ENCODE measurements around the gene ZMPSTE24.

ZMPSTE24 gene

DNA sequence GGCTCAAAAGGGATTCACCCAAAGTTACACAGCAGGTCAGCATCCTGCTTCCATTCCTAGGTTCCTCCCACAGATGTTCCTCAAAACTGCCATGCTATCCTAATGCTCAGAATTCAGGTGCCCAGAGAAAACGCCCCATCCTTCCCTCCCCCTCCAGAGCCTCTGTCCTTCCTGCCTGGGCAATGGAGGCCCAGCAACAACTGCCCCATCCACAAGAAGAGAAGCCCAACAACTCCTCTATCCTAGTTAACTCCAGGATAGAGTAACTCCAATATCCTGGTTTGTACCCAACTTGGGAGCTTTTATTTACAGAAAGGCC lies 42.2 kb downstream of the ZMPSTE24 start:
- H3K4me2 ChIP-seq (ENCODE audit: low read length): no peak overlapping the region

DNA sequence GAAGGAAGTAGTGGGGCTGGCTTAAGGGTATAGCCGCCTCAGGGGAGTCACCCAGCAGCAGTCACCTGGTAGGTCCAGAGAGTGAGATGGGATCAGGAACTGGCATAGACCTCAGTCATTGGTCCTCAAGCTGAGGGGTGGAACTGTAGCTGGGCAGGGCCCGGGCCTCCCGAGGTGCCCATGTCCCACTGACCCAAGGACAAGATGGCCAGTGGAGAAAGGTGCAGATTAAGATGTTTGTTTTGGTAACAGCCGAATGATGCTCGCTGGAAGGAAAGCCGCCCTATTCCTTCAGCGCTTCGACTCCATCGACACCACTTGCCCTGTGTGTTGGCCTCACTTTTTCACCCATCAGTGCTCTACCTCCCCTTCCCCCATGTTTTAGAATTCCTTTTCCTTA lies 42.6 kb downstream of the ZMPSTE24 start:
- H3K36me3 ChIP-seq (ENCODE audit: control insufficient read depth in 1 of 2, insufficient read depth in 2 of 2, low read length in 2 of 2): no peaks in the 10 kb centered on the region
- H3K27ac ChIP-seq (ENCODE audit: low read depth, low read length): no peak overlapping the region
- no peak overlapping the region for H4K91ac ChIP-seq (ENCODE audit: low read depth, low read length)
- DNase-seq: no peak
- no peak overlapping the region for H2BK120ac ChIP-seq (ENCODE audit: insufficient read depth, low read length, poor library complexity)
- H2AK5ac ChIP-seq (ENCODE audit: low read length): no peak overlapping the region
- no peak overlapping the region for H3K18ac ChIP-seq (ENCODE audit: low read length)
- peaks cover 10 to 11% of the 10 kb centered on the region in 2 experiments for H3K4me1 ChIP-seq (ENCODE audit: control insufficient read depth in 1 of 2, insufficient read depth in 2 of 2, low read length in 2 of 2)
- no peak overlapping the region for H3K23ac ChIP-seq (ENCODE audit: low read length)
- H3K27me3 ChIP-seq (ENCODE audit: insufficient read depth, low read length): no peaks in the 10 kb centered on the region
- peaks cover 8% of the 10 kb centered on the region for H3K79me1 ChIP-seq (ENCODE audit: low read length)
- WGBS (ENCODE audit: extremely low coverage, insufficient coverage, insufficient read length): no CpG with 5 or more reads among the region's 9 CpGs
- no peak overlapping the region for H4K8ac ChIP-seq (ENCODE audit: low read depth, low read length)
- H3K14ac ChIP-seq (ENCODE audit: low read length): no peak overlapping the region
- no peak overlapping the region for H2BK5ac ChIP-seq (ENCODE audit: low read depth, low read length, poor library complexity)
- H3K4me3 ChIP-seq (ENCODE audit: low read depth, low read length): no peak overlapping the region
- H3K4me2 ChIP-seq (ENCODE audit: low read length): no peak overlapping the region
- peaks cover 3% of the 10 kb centered on the region for H3K79me2 ChIP-seq (ENCODE audit: control insufficient read depth, insufficient read depth, low read length, poor library complexity)
- H3K9ac ChIP-seq (ENCODE audit: low read length): no peak overlapping the region
- no peak overlapping the region for H2BK12ac ChIP-seq (ENCODE audit: low read length)
- no peak overlapping the region for H4K12ac ChIP-seq (ENCODE audit: low read depth, low read length)
- no peak overlapping the region for H2AFZ ChIP-seq (ENCODE audit: insufficient read depth, low read length, poor library complexity)
- H3K4ac ChIP-seq (ENCODE audit: low read depth, low read length): no peak overlapping the region
- H3K9me3 ChIP-seq (ENCODE audit: insufficient read depth, low read depth, low read length): no peaks in the 10 kb centered on the region

More for the DNA sequence above, 42.2 kb downstream of the ZMPSTE24 start:
- Histone ChIP-seq H3K4me3 (ENCODE audit: low read depth, low read length) (no peak overlapping the region), H3K23ac (ENCODE audit: low read length) (no peak overlapping the region), H2AK5ac (ENCODE audit: low read length) (no peak overlapping the region), H4K12ac (ENCODE audit: low read depth, low read length) (no peak overlapping the region), H3K18ac (ENCODE audit: low read length) (no peak overlapping the region), H2BK12ac (ENCODE audit: low read length) (no peak overlapping the region), H3K27me3 (ENCODE audit: insufficient read depth, low read length) (no peaks in the 10 kb centered on the region), H3K4me1 (ENCODE audit: control insufficient read depth in 1 of 2, insufficient read depth in 2 of 2, low read length in 2 of 2) (peaks cover 7% of the 10 kb centered on the region in 2 experiments), H3K27ac (ENCODE audit: low read depth, low read length) (no peak overlapping the region), H3K9ac (ENCODE audit: low read length) (no peak overlapping the region), H2BK5ac (ENCODE audit: low read depth, low read length, poor library complexity) (no peak overlapping the region), H3K79me1 (ENCODE audit: low read length) (peaks cover 6% of the 10 kb centered on the region), H3K14ac (ENCODE audit: low read length) (no peak overlapping the region), H2BK120ac (ENCODE audit: insufficient read depth, low read length, poor library complexity) (no peak overlapping the region), H3K9me3 (ENCODE audit: insufficient read depth, low read depth, low read length) (no peaks in the 10 kb centered on the region), H2AFZ (ENCODE audit: insufficient read depth, low read length, poor library complexity) (no peak overlapping the region), H4K8ac (ENCODE audit: low read depth, low read length) (no peak overlapping the region), H3K36me3 (ENCODE audit: control insufficient read depth in 1 of 2, insufficient read depth in 2 of 2, low read length in 2 of 2) (no peaks in the 10 kb centered on the region), H3K4ac (ENCODE audit: low read depth, low read length) (no peak overlapping the region), H3K79me2 (ENCODE audit: control insufficient read depth, insufficient read depth, low read length, poor library complexity) (no peaks in the 10 kb centered on the region), H4K91ac (ENCODE audit: low read depth, low read length) (no peak overlapping the region)
- DNase-seq: no peak
- WGBS (ENCODE audit: extremely low coverage, insufficient coverage, insufficient read length): no CpG with 5 or more reads among the region's 1 CpG

DNA sequence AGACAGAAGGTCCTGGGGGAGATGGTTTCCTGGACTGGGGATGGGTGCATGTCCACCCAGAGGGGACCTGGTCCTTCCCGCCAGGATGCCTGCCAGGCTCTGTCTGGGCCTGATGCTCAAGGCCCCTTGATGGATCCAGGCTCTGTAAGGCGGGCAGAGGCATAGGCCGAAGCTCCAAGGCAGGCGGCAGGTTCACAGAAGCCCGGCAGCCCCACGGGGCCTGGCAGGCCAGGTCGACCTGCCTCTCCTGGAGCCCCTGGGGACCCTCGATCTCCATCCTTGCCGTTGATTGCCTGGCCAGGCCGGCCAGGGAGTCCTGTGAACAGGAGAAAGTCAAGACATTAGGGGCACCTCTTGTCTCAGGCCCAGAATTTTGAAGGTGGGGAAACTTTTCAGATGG lies 43.0 kb downstream of the ZMPSTE24 start:
- Histone ChIP-seq H3K9me3 (ENCODE audit: insufficient read depth, low read depth, low read length) (no peaks in the 10 kb centered on the region), H3K9ac (ENCODE audit: low read length) (no peak overlapping the region), H2AFZ (ENCODE audit: insufficient read depth, low read length, poor library complexity) (no peak overlapping the region), H4K8ac (ENCODE audit: low read depth, low read length) (no peak overlapping the region), H3K4ac (ENCODE audit: low read depth, low read length) (no peak overlapping the region), H3K4me3 (ENCODE audit: low read depth, low read length) (no peak overlapping the region), H4K12ac (ENCODE audit: low read depth, low read length) (no peak overlapping the region), H4K91ac (ENCODE audit: low read depth, low read length) (no peak overlapping the region), H3K23ac (ENCODE audit: low read length) (no peak overlapping the region), H3K79me1 (ENCODE audit: low read length) (peaks cover 12% of the 10 kb centered on the region), H3K4me2 (ENCODE audit: low read length) (no peak overlapping the region), H3K14ac (ENCODE audit: low read length) (no peak overlapping the region), H3K79me2 (ENCODE audit: control insufficient read depth, insufficient read depth, low read length, poor library complexity) (peaks cover 6% of the 10 kb centered on the region), H2AK5ac (ENCODE audit: low read length) (no peak overlapping the region), H2BK120ac (ENCODE audit: insufficient read depth, low read length, poor library complexity) (no peak overlapping the region), H3K36me3 (ENCODE audit: control insufficient read depth in 1 of 2, insufficient read depth in 2 of 2, low read length in 2 of 2) (no peaks in the 10 kb centered on the region), H3K4me1 (ENCODE audit: control insufficient read depth in 1 of 2, insufficient read depth in 2 of 2, low read length in 2 of 2) (peaks cover 14 to 15% of the 10 kb centered on the region in 2 experiments), H2BK5ac (ENCODE audit: low read depth, low read length, poor library complexity) (no peak overlapping the region), H3K27ac (ENCODE audit: low read depth, low read length) (no peak overlapping the region), H3K18ac (ENCODE audit: low read length) (no peak overlapping the region), H2BK12ac (ENCODE audit: low read length) (no peak overlapping the region), H3K27me3 (ENCODE audit: insufficient read depth, low read length) (no peaks in the 10 kb centered on the region)
- no CpG with 5 or more reads among the region's 10 CpGs for WGBS (ENCODE audit: extremely low coverage, insufficient coverage, insufficient read length)
- DNase-seq: no peak

DNA sequence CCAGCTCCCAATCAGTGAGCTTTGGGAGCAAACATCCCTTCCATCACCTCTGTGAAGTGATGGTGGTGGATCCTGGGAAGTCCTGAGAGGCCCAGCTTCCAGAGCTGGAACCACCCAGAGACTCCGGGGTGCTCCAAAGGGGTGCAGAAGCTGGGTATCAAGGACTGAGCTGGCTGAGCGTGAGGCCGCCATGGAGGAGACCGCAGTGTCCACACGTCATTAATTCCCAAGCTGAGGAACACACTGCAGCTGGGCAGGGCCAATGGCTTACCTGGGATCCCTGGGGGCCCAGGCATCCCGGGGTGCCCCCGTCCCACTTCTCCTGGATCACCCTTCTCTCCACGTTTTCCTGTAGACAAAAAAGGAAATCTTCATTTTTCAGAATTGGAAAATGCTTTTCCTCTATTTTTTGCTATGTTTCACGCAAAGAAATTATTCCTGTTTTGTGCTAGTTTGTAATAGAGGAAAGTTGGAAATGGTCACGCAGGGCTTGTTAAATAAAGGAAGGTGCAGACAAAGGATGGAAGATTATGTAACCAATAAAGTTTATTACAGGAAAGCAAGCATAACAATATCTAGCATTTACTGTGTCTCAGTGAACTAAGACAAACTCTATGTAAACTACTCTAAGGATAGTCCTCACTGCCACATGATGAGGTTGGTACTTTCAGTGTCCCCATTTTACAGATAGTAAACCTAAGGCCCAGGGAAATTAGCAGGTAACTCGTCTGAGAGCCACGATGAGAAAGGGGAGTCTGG lies 43.7 kb downstream of the ZMPSTE24 start:
- Histone ChIP-seq H3K23ac (ENCODE audit: low read length) (no peak overlapping the region), H2BK5ac (ENCODE audit: low read depth, low read length, poor library complexity) (no peak overlapping the region), H2BK120ac (ENCODE audit: insufficient read depth, low read length, poor library complexity) (no peak overlapping the region), H3K27ac (ENCODE audit: low read depth, low read length) (no peak overlapping the region), H4K91ac (ENCODE audit: low read depth, low read length) (no peak overlapping the region), H3K4ac (ENCODE audit: low read depth, low read length) (no peak overlapping the region), H3K4me1 (ENCODE audit: control insufficient read depth in 1 of 2, insufficient read depth in 2 of 2, low read length in 2 of 2) (peaks cover 19 to 20% of the 10 kb centered on the region in 2 experiments), H2AK5ac (ENCODE audit: low read length) (no peak overlapping the region), H3K79me1 (ENCODE audit: low read length) (peaks cover 13% of the 10 kb centered on the region), H2BK12ac (ENCODE audit: low read length) (no peak overlapping the region), H3K14ac (ENCODE audit: low read length) (no peak overlapping the region), H3K9ac (ENCODE audit: low read length) (no peak overlapping the region), H3K36me3 (ENCODE audit: control insufficient read depth in 1 of 2, insufficient read depth in 2 of 2, low read length in 2 of 2) (no peaks in the 10 kb centered on the region), H3K4me3 (ENCODE audit: low read depth, low read length) (no peak overlapping the region), H2AFZ (ENCODE audit: insufficient read depth, low read length, poor library complexity) (no peak overlapping the region), H3K79me2 (ENCODE audit: control insufficient read depth, insufficient read depth, low read length, poor library complexity) (peaks cover 6% of the 10 kb centered on the region), H3K18ac (ENCODE audit: low read length) (no peak overlapping the region), H4K12ac (ENCODE audit: low read depth, low read length) (no peak overlapping the region), H3K27me3 (ENCODE audit: insufficient read depth, low read length) (no peaks in the 10 kb centered on the region), H3K4me2 (ENCODE audit: low read length) (no peak overlapping the region), H4K8ac (ENCODE audit: low read depth, low read length) (no peak overlapping the region), H3K9me3 (ENCODE audit: insufficient read depth, low read depth, low read length) (no peaks in the 10 kb centered on the region)
- no peak for DNase-seq
- WGBS (ENCODE audit: extremely low coverage, insufficient coverage, insufficient read length): no CpG with 5 or more reads among the region's 12 CpGs
